K562 (cell line): ENCODE results near the gene USB1. TPM values are rescaled to one million over a fixed set of nuclear protein-coding genes. Genes with fewer than 3 reads are reported as not detected.

Experiments used
- BRCA1 ChIP-seq, 2 experiments: fragments of 450-650 bp in 1 of 2; sonication (generic) in 1 of 2; formaldehyde crosslinking in 1 of 2; IDR thresholded peaks; 2 replicates each; pipeline versions ENCODE4 v1.5.0 to v1.6.1; 2017 to 2020; ENCODE audit warnings: mild to moderate bottlenecking in 1 of 2, missing genetic modification reagents in 1 of 2
- CBX2 ChIP-seq: fragments of 200-600 bp; sonication (generic); IDR thresholded peaks from one replicate; pipeline ENCODE4 v1.6.1; 2012; ENCODE audit warnings: mild to moderate bottlenecking, low read length, inconsistent platforms; ENCODE audit not compliant: insufficient read depth, poor library complexity, severe bottlenecking
- CBX5 ChIP-seq: IDR thresholded peaks from 2 replicates; pipeline ENCODE4 v1.6.1; 2014; ENCODE audit warnings: low read depth, borderline replicate concordance
- EGR1 ChIP-seq: fragments of 450-650 bp; conservative IDR thresholded peaks from 2 replicates; pipeline ENCODE4 v1.6.1; 2017; ENCODE audit warnings: mild to moderate bottlenecking
- ELF1 ChIP-seq: fragments of 200-800 bp; sonication (Bioruptor generic); IDR thresholded peaks from 2 replicates; pipeline ENCODE4 v1.6.1; 2016; ENCODE audit warnings: missing genetic modification characterization, missing compliant biosample characterization
- LCOR ChIP-seq: sonication (generic); formaldehyde crosslinking; IDR thresholded peaks from 2 replicates; pipeline ENCODE4 v1.8.0; 2022; ENCODE audit warnings: mild to moderate bottlenecking, missing genetic modification reagents
- MEIS2 ChIP-seq: fragments of 450-650 bp; IDR thresholded peaks from 2 replicates; pipeline ENCODE4 v1.6.1; 2014; ENCODE audit warnings: mild to moderate bottlenecking; ENCODE audit not compliant: partially characterized antibody
- MYBL2 ChIP-seq, 2 experiments: fragments of 450-650 bp in 1 of 2; sonication (generic) in 1 of 2; formaldehyde crosslinking in 1 of 2; IDR thresholded peaks; 2 replicates each; pipeline versions ENCODE4 v1.6.1 to v1.8.1; 2017 to 2022; ENCODE audit warnings: borderline replicate concordance in 1 of 2, inconsistent platforms in 1 of 2, low read depth in 1 of 2, mild to moderate bottlenecking in 1 of 2, missing genetic modification reagents in 1 of 2, moderate library complexity in 1 of 2
- NELFE ChIP-seq: IDR thresholded peaks from 2 replicates; pipeline ENCODE4 v1.6.1; 2011; ENCODE audit warnings: mild to moderate bottlenecking; ENCODE audit not compliant: insufficient read depth, insufficient read length
- NR2C1 ChIP-seq, 2 experiments: fragments of 450-650 bp; IDR thresholded peaks; 2 replicates each; pipeline ENCODE4 v1.6.1; 2017; ENCODE audit warnings: mild to moderate bottlenecking in 2 of 2, antibody characterized with exemption in 1 of 2, inconsistent platforms in 1 of 2, missing compliant biosample characterization in 1 of 2, missing genetic modification characterization in 1 of 2
- RCOR1 ChIP-seq, 2 experiments: IDR thresholded peaks; 2 replicates each; pipeline ENCODE4 v1.6.1; 2012; ENCODE audit warnings: low read depth in 2 of 2, low read length in 2 of 2, borderline replicate concordance in 1 of 2, improper control_type of control experiment in 1 of 2
- SP1 ChIP-seq: sonication (generic); formaldehyde crosslinking; IDR thresholded peaks from 2 replicates; pipeline ENCODE4 v1.8.1; 2022; ENCODE audit warnings: mild to moderate bottlenecking, missing genetic modification reagents
- THRAP3 ChIP-seq: fragments of 450-650 bp; IDR thresholded peaks from 2 replicates; pipeline ENCODE4 v1.6.1; 2016; ENCODE audit warnings: mild to moderate bottlenecking, inconsistent platforms, borderline replicate concordance
- XRCC4 ChIP-seq: IDR thresholded peaks from one replicate; pipeline ENCODE4 v1.6.1; 2011; ENCODE audit not compliant: insufficient read depth, insufficient read length; ENCODE audit errors: extremely low read depth
- ZNF133 ChIP-seq: fragments of 250-450 bp; sonication (Bioruptor Pico); IDR thresholded peaks from 2 replicates; pipeline ENCODE4 v1.4.0; 2020; ENCODE audit warnings: mild to moderate bottlenecking
- ZNF197 ChIP-seq: fragments of 200-800 bp; sonication (Bioruptor generic); IDR thresholded peaks from 2 replicates; pipeline ENCODE4 v1.6.1; 2016; ENCODE audit warnings: low read depth, missing genetic modification characterization, missing compliant biosample characterization
- polyA plus RNA-seq, 8 experiments: library from polyadenylated mRNA; depleted of rRNA in 4 of 8; stranded (reverse) in 5 of 8; unstranded in 3 of 8; fragments of >200 nt; fragmentation: Nextera tagmentation in 2 of 8; fragmentation: Illumina TruSeq in 1 of 8; extraction: Ambion mirVana in 2 of 8; extraction: Trizol in 1 of 8; gene quantifications; 2 replicates each; pipeline versions ENCODE4 v1.2.1 to v1.2.3, GENCODE V29; 2011 to 2014; ENCODE audit warnings: inconsistent platforms in 1 of 8, missing spikeins in 1 of 8
- total RNA-seq, 7 experiments: library from RNA; depleted of rRNA in 6 of 7; stranded (reverse); fragments of >200 nt in 6 of 7; fragmentation: Illumina TruSeq in 2 of 7; extraction: Trizol in 2 of 7; gene quantifications; 2 replicates each; pipeline versions ENCODE4 v1.2.1 to v1.2.3, GENCODE V29; 2011 to 2021; ENCODE audit warnings: low replicate concordance in 1 of 7
- TF ChIP-seq, protein P1 (sequence below): fragments of 450-650 bp; IDR thresholded peaks from 2 replicates; pipeline ENCODE4 v1.6.1; 2018; ENCODE audit not compliant: partially characterized antibody
- TF ChIP-seq, protein P2 (sequence below), 2 experiments: fragments of 200-800 bp in 1 of 2; sonication (Bioruptor generic) in 1 of 2; sonication (generic) in 1 of 2; formaldehyde crosslinking in 1 of 2; IDR thresholded peaks in 1 of 2; conservative IDR thresholded peaks in 1 of 2; 2 replicates each; pipeline versions ENCODE4 v1.5.0 to v1.6.1; 2016 to 2020; ENCODE audit warnings: missing compliant biosample characterization in 1 of 2, missing genetic modification characterization in 1 of 2, missing genetic modification reagents in 1 of 2
- TF ChIP-seq, protein P3 (sequence below): fragments of 450-650 bp; formaldehyde crosslinking; IDR thresholded peaks from 2 replicates; pipeline ENCODE4 v1.4.0; 2020; ENCODE audit warnings: mild to moderate bottlenecking, mixed read lengths
- TF ChIP-seq, protein P4 (sequence below): fragments of 250-450 bp; sonication (Bioruptor Pico); IDR thresholded peaks from 2 replicates; pipeline ENCODE4 v1.6.1; 2021; ENCODE audit warnings: mild to moderate bottlenecking

Gene USB1
- total and polyA plus RNA-seq, 9 of the 15 experiments (the other 6 are each of a cell fraction or from before 2014, with no cell fraction given) = 11.6 to 73.6 (median 19.4) TPM

DNA sequence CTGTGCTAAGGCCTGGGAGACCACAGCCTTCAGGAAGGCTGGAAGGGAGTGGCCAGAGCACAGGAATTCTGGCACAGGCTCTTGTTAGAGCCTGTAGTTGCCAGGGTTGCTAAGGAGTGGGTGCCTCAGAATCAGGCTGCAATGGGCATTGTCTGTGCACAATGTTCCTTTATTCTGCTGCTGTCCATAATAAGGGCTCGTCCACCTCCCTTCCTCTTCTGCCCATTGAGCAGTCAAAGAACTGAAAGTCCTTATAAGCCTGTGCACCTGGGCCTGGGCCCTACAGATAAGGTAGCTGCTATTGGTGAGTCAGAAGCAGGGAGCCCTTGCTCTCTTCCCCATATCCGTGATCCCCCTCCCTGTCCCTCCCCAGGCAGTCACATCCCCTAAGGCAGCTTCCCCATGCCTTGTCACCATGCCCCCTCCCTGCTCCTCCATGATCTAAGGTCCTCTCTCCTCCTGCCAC is 24.8 kb upstream of the USB1 start (continued):
- TF ChIP-seq, protein P1, sequence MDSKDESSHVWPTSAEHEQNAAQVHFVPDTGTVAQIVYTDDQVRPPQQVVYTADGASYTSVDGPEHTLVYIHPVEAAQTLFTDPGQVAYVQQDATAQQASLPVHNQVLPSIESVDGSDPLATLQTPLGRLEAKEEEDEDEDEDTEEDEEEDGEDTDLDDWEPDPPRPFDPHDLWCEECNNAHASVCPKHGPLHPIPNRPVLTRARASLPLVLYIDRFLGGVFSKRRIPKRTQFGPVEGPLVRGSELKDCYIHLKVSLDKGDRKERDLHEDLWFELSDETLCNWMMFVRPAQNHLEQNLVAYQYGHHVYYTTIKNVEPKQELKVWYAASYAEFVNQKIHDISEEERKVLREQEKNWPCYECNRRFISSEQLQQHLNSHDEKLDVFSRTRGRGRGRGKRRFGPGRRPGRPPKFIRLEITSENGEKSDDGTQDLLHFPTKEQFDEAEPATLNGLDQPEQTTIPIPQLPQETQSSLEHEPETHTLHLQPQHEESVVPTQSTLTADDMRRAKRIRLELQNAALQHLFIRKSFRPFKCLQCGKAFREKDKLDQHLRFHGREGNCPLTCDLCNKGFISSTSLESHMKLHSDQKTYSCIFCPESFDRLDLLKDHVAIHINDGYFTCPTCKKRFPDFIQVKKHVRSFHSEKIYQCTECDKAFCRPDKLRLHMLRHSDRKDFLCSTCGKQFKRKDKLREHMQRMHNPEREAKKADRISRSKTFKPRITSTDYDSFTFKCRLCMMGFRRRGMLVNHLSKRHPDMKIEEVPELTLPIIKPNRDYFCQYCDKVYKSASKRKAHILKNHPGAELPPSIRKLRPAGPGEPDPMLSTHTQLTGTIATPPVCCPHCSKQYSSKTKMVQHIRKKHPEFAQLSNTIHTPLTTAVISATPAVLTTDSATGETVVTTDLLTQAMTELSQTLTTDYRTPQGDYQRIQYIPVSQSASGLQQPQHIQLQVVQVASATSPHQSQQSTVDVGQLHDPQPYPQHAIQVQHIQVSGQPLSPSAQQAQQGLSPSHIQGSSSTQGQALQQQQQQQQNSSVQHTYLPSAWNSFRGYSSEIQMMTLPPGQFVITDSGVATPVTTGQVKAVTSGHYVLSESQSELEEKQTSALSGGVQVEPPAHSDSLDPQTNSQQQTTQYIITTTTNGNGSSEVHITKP = peak; percentile 74
- TF ChIP-seq LCOR (CRISPR knock-in tag) (no peak), THRAP3 (no peak), BRCA1 (IDR thresholded peaks at IDR 0.05) (no peak), BRCA1 (CRISPR knock-in tag; IDR thresholded peaks at IDR 0.05) (no peak), CBX5 (no peak), XRCC4 (no peak), CBX2 (no peak), NELFE (no peak), MEIS2 (peak; percentile 26), MYBL2 (IDR thresholded peaks at IDR 0.05; ENCODE audit: low read depth) (no peak), MYBL2 (CRISPR knock-in tag; IDR thresholded peaks at IDR 0.05; ENCODE audit: borderline replicate concordance) (no peak), EGR1 (no peak), NR2C1 (IDR thresholded peaks at IDR 0.05) (no peak), NR2C1 (tag; IDR thresholded peaks at IDR 0.05) (no peak), ZNF133 (no peak), RCOR1 (IDR thresholded peaks at IDR 0.05; ENCODE audit: borderline replicate concordance in 1 of 2, low read depth in 2 of 2, low read length in 2 of 2) (peak in 1 of 2 experiments; percentile 89; a peak in 2 of 4 replicates), ELF1 (tag) (no peak), ZNF197 (CRISPR knock-in tag) (no peak), SP1 (CRISPR knock-in tag) (no peak)
- TF ChIP-seq, protein P2, sequence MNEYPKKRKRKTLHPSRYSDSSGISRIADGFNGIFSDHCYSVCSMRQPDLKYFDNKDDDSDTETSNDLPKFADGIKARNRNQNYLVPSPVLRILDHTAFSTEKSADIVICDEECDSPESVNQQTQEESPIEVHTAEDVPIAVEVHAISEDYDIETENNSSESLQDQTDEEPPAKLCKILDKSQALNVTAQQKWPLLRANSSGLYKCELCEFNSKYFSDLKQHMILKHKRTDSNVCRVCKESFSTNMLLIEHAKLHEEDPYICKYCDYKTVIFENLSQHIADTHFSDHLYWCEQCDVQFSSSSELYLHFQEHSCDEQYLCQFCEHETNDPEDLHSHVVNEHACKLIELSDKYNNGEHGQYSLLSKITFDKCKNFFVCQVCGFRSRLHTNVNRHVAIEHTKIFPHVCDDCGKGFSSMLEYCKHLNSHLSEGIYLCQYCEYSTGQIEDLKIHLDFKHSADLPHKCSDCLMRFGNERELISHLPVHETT (CRISPR knock-in tag; conservative IDR thresholded peaks at IDR 0.05 in 1 of 2, IDR thresholded peaks at IDR 0.05 in 1 of 2) = no peak
- TF ChIP-seq, protein P3, sequence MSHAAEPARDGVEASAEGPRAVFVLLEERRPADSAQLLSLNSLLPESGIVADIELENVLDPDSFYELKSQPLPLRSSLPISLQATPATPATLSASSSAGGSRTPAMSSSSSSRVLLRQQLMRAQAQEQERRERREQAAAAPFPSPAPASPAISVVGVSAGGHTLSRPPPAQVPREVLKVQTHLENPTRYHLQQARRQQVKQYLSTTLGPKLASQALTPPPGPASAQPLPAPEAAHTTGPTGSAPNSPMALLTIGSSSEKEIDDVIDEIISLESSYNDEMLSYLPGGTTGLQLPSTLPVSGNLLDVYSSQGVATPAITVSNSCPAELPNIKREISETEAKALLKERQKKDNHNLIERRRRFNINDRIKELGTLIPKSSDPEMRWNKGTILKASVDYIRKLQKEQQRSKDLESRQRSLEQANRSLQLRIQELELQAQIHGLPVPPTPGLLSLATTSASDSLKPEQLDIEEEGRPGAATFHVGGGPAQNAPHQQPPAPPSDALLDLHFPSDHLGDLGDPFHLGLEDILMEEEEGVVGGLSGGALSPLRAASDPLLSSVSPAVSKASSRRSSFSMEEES = no peak
- TF ChIP-seq, protein P4, sequence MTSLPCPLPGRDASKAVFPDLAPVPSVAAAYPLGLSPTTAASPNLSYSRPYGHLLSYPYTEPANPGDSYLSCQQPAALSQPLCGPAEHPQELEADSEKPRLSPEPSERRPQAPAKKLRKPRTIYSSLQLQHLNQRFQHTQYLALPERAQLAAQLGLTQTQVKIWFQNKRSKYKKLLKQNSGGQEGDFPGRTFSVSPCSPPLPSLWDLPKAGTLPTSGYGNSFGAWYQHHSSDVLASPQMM (CRISPR knock-in tag) = no peak
